Measurements from ENCODE around the gene FGF1.
"Not testable (repeated sequence)": the region's sequence is repeated elsewhere in the genome, so short reads cannot be mapped to it uniquely, and the experiment has no call there.

Gene FGF1

DNA sequence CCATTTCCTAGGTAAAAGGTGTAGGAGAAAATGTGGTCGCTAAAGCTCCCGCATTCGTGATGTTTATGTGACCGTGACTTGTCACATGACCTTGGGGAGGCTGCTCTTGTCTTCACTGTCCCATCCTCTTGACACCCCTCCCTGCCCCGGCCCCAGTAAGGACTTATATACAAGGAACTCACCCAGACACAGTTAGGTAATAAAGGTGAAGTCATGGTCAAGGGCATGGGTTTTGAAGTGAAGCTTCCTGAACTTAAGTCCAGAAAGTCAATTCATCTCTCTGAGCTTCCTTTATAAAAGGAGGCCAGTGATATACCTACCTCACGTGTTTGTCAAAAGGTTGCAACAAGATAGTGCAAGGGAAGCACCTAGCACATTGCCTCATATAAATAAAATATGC is 17.6 kb downstream of the FGF1 start:
- DNase-seq (ENCODE audit: low spot score): no peak

DNA sequence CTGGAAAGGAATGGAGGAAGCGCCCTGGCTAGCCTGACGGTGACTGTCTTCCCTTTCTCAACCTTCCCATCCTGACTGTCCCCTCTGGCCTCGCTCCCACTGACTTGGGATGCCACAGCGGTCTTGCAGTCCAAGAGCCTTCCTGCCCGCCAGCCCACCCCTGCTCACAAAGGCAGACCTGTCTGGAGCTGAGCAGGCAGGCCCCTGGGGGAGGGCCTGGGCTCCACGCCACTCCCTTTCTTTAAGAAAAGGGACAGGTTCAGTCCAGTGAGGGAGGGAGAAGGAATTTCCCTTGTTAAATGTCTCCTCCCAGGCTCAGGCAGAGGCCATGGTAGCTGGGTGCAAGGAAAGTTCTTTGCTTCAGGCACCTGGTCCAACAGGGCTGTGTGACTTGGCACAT is 18.1 kb downstream of the FGF1 start:
- DNase-seq (ENCODE audit: low spot score): no peak

DNA sequence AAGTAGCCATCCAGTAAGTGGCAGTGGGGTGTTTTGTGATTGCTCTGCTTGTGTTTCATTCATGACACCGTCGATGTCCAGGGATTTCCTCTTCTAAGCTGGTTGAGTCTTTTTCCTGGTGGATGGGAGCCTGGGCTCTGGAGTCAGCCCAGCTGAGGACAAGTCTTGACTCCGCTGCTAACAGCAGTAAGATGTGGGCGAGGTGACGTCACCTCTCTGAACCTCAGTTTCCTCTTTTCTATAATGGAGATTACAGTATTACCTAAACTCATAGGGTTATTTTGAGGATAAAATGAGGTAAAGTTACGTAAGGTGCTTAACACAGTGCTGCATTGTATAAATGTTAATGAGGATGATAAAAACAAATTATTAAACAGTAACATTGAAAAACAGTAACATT is 21.3 kb downstream of the FGF1 start:
- no peak for DNase-seq (ENCODE audit: low spot score)

DNA sequence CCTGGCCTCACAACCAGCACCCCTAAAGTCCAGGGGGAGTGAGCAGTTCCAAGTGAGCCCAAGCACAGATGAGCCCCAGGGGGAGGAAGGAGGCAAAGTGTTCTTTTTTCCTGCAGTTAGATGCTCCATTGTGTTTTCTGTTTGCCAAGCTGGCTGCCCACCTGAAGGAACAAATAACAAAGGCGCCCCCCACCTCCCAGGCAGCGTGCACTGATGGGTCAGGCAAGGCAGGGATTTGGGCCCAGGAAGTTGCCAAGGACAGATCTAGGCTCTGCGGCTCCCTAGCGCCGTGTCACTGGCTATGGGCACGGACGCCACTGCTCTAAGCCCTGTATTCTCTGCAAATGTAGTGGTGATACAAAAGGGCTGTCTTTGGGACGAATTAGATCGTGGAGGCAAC is 21.8 kb downstream of the FGF1 start:
- DNase-seq (ENCODE audit: low spot score): no peak

DNA sequence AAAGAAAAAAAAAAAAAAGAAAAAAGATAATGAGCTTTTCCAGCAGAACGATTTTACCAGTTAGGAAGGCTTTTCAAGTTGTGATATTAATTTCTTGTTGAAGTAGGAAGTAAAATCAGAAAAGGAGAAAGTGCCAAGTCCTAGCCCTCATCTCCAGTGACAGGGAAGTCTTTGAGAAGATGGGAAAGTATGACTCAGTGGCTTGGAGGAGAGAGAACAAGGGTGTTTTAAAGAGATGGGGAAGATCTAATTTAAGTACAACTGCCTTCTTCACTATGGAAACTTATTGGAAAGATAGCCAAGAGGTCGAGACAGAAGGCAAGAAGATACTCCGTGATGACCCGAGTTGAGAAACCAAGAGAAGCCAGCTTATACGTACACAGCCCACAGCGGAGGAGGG is 22.6 kb downstream of the FGF1 start:
- no peak for DNase-seq (ENCODE audit: low spot score)

DNA sequence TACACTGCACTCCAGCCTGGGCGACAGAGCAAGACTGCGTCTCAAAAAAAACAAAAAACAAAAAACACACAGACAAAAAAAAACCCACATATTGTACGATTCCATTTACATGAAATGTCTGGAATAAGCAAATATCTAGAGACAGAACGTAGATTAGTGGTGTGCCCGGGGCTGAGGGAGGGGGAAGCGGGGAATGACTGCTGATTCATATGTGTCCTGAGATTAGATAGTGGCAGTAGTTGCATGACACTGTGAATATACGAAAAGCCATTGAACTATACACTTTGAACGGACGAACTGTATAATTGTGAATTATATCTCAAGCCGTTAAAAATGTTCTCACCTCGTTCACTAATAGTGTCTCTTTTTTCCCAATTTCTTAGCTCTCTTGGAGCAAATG is 23.9 kb downstream of the FGF1 start:
- no peak for DNase-seq (ENCODE audit: low spot score)

DNA sequence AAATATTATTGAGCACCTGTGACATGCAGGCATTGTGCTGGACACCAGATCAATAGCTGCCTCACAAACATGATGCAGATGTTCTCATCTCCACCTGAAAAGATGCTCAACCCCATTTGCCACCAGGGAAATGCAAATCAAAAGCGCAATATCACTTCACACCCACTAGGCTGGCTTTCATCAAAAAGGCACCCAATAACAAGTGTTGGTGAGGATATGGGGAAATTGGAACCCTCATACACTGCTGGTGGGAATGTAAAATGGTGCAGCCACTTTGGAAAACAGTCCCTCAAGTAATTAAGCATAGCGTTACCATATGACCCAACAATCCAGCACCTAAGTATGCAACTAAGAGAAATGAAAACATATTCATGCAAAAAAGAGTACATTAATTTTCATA is 24.7 kb downstream of the FGF1 start:
- no peak for DNase-seq (ENCODE audit: low spot score)

DNA sequence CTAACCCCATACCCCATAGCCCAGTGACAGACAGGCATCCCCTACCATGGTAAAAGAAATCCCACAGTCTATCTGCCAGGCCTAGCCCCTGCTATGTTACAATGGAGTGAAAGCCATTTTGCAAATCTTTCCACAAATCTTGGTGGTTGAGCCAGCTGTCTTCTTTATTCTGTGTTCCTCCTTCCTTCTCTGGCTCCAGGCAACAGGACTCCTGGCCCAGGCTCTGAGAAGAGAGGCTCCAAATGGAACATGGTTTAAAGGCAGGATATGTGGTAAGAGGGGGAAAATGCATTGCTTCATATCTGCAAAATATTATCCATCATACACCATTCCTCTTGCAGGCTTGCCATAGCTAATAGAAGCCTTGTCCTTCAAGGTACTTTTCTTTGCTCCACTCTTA is 25.2 kb downstream of the FGF1 start:
- DNase-seq (ENCODE audit: low spot score): no peak

DNA sequence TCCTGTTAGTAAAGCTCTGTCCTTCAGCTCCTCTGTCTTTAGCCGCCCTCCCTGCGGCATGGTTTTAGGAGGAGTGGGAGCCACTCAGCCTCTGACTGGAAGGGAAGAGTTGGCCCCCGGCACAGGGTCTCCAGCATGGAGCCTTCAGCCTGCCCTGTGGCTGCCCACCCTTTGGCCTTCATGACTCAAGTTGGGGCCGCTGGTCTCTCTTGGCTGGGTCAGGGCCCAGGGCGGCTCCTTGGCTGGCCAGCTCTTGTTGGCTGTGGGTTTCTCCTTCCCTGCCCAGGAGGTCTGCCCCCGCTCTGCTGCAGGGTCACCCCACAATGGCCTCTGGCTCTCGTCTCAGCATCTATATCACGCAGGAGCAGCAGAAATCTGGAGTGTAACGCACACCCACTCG is 25.7 kb downstream of the FGF1 start:
- DNase-seq (ENCODE audit: low spot score): no peak

DNA sequence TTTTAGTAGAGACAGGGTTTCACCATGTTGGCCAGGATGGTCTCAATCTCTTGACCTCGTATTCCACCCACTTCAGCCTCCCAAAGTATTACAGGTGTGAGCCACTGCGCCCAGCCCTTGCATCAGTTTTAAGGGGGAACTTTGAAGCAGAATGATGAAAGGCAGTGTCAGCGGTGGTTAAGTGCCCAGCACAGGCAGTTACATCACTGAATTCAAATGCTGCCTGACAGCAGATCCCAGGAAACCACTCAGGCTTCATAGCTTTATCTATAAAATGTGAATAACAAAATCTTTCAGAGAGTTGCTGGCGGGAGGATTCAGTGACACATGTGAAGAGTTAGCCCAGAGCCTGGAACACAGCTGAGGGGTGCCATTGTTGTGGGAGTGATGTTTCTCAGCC is 26.5 kb downstream of the FGF1 start:
- no peak for DNase-seq (ENCODE audit: low spot score)

DNA sequence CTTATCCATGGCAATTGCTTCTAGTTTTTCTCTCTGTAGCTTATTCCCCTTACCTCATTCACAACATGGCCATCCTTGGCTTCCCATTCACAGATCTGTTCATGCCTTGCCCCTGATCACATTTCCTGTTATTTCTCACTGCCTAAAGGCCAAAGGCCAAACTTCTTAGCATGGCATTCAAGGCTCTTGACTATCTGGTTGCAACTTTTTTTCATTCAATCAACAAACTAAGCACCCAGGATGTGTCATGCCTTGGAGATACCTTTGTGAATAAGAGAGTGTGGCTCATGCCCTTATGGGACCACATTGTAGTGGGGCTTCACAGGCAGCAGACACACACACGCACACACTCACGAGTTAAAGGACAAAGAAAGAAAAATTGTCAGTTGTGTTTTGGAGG is 27.6 kb downstream of the FGF1 start:
- no peak for DNase-seq (ENCODE audit: low spot score)

DNA sequence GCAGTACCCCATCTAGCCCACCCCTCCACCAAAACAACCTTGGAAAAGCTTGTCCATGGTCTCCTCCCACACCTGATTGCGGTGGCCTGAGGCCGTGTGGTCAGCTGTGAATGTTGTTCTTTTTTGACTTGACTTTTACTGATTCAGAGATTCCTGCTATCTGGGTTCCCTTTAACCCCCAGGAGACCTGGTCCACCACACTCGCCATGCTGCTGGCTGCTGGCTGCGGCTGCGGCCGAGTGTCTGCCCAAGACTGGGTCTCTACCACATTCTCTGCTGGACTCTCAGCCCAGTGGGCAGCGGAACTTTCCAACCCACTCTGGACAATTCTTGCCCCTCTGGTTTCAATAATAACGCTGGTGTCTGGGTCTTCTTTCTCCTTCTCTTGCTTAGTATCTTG is 28.4 kb downstream of the FGF1 start:
- DNase-seq (ENCODE audit: low spot score): no peak

DNA sequence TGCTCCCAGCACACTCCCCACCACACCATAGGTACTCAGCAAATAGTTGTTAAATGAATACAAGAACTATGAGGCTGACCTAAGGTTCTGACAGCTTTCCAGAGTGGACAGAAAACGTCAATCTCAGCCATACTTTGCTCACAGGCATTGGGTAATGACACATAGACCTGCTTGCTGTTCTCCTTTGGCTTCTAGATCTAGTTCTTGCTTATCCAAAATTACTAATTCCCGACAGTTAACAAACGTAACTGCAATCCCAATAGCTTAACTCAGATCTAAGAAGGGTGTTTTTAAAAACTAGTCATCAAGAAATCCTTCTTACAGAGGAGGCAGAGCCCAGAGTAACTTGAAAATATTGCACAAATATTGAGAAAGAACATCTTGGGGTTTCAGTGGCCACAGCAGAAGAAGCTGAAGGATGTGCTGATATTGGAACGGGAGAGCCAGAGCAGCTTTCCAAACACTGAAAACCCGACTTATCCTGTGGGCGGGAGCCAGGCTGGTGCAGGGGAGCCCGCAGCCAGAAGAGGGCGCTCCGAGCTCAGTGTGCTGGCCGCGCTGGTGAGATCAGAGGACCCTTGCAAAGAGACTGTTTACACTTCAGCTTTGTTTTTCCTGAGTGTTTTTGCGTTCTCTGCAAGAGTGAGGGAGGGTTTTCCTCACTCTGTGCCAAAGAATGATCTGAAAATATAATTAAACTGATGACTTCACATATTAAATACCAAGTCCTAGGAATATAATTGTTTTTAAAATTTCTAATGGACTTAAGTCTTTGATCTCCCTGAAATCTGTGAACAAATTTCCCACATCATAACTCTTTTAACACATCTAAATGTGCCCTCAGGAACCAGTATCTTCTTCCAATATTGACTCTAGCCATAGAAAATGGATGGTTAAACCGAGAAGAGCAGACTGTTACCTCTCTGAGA is 30.3 kb downstream of the FGF1 start:
- peak; percentile 93 for DNase-seq (ENCODE audit: low spot score)

DNA sequence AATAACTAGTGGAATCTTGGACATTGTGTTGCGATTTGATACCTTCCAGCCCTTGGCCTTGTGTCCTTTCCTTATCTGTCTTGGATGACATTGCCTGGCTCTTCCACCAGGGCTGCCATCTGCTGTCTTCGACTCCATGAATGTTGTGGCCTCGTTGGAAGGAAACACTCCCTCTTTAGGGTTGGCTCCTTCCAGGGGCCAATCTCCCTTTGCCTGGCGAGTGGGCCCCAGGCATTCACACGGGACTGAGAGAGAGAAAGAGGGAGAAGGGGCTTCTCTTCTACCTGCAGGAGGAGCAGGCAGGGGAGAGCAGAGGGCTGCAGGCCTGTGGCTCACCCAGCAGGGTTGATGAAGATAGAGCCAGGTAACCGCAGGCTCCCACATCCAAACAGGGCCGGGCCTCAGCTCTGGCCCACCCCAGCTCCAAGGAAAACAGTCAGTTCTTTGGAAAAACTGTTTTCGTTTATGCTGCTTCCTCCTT is 31.3 kb downstream of the FGF1 start:
- no peak for DNase-seq (ENCODE audit: low spot score)

DNA sequence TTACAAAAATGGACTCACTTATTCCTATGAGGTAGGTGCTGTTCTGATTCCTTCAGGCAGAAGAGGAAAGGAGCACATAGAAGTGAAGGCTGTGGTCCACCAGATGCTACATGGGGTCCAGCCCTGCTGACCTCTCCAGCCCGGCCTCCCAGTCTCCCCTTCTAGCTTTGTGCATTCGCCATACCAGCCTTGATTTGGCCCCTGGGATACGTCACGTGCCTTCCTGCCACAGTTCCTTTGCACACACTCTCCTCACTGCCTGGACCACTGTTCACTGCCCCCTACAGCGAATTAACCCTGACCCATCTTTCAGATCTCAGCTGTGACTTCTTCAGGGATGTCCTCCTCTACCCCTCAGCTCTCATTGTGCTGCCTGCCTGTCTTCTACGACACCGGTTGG is 32.6 kb downstream of the FGF1 start:
- DNase-seq (ENCODE audit: low spot score): no peak

DNA sequence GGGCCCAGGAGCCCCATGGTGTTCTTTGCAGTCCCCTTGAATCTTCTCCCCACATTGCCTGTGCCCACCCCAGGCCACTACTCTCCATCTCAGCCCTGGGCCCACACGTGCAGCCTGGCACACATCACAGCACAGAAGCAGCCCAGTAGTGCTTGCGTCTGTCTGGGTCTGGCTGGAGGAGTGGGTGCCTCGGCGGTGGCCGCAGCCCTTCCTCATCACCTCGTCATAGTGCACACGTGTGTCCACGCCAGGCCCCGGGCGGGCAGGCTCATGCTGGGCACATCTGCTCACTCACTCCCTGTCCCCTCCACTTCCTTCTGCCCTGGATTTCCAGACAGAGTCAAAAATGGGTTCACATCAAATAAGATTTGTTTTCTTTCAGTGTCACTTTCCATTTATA is 33.3 kb downstream of the FGF1 start:
- no peak for DNase-seq (ENCODE audit: low spot score)

DNA sequence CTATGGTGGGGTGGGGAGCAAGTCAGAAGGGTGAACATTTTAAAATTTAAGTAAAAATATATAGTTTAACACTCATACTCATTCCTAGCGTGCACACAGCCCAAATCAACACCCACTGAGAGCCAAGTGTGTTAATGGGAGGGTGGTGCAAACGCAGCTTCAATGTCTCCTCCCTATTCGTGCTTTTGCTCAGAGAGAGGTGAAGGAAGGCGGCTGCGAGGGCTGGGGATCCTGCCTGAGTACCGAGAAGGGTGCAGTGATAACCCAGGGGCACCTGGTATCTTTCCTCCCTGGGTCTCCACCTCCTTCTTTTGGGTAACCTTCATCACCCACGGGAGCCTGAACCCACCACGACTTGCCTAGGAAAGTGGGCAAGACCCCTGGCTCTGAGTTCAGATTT is 35.0 kb downstream of the FGF1 start:
- no peak for DNase-seq (ENCODE audit: low spot score)

DNA sequence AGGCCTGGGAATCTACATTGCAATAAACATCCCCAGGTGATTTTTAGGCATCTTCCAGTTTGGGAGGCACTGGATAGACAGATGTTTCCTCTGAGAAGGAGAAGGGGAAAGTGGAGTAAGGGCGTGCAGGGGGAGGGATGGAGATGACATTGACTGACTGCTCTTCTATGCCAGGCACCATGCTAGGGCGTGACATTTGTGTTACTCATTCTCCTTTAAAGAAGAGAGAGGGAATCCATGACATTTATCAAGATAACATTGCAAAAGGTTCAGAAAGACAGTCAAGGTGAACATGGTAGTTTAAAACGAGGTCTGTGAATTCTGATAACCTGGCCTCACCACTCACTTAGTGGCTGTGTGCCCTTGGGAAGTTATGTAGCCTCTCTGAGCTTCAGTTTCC is 35.8 kb downstream of the FGF1 start:
- no peak for DNase-seq (ENCODE audit: low spot score)

DNA sequence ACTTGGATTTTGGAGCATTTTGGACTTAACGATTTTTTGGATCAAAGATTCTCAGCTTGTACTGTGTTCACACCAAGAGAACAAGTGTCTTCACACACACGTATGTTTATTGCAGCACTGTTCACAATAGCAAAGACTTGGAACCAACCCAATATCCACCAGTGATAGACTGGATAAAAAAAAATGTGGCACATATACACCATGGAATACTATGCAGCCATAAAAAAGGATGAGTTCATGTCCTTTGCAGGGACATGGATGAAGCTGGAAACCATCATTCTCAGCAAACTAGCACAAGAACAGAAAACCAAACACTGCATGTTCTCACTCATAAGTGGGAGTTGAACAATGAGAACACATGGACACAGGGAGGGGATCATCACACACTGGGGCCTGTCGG is 37.8 kb downstream of the FGF1 start:
- DNase-seq (ENCODE audit: low spot score): not testable (repeated sequence)

DNA sequence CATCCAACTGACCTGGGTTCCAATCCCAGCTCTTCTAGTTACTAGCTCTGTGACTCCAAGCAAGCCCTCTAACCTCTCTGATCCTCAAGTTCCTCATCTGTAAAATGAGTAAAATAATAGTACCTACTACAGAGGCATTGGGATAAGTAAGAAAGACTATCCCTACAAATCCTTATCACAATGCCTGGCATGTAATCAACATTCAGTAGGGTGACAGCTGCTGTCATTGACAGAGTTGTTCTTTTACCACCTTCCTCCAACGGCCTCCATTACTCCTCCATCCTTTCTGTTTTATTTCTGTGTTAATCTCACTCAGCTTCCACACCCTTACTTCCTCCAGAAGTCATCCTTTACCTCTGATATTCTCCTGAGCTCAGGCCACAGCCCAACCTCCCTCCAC is 40.4 kb downstream of the FGF1 start:
- no peak for DNase-seq (ENCODE audit: low spot score)

DNA sequence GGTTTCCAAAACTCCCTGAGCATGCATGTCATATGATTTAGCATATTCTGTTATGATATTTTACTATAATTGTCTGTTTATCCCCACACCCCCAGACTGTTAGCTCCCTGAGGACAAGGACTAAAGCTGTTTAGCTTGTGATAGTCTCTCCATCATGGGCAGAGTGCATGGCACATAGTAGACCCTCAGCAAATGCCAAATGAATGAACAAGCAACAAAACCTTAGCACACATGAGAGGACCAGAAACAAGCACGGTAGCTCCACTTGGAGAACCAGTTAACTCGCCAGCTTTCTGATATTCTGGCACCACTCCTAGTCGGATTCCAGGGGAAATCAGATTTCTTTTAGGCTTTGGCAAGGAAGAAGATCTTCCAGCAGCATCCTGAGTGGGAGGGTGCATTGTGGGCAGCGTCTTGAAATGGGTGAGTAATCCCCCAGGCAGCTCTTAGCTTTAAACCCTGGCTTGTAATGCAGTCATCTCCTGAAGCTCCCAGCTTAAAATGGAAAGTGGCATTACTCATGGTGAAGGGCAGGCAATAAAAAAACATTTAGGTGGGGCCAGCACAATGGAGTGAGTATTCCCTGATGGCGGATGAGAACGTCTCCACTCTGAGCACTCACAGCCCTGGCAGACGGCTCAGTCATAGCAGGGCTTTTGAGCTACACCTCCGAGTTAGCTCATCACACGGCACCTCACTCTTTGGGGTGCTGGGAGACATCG is 41.1 kb downstream of the FGF1 start:
- DNase-seq (ENCODE audit: low spot score): peak; percentile 94

DNA sequence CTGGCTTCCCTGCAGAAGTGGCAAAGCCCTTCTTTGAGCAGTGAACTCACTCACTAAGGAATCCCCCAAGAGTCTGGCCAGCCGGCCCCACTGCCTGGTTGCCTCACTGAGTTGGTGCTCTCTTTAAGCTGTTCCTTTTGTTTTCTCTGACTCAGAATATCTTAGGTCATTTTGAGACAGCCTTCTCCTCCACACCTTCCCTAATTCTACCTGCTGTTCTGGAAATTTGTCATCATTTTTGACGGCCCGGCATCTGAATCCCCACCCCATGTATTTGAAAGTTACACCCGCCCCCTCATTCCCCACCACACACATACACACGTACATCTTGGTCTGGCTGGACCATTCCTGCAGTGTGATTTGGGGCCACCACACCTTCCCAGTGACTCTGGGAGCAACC is 41.8 kb downstream of the FGF1 start:
- DNase-seq (ENCODE audit: low spot score): peak; percentile 33

DNA sequence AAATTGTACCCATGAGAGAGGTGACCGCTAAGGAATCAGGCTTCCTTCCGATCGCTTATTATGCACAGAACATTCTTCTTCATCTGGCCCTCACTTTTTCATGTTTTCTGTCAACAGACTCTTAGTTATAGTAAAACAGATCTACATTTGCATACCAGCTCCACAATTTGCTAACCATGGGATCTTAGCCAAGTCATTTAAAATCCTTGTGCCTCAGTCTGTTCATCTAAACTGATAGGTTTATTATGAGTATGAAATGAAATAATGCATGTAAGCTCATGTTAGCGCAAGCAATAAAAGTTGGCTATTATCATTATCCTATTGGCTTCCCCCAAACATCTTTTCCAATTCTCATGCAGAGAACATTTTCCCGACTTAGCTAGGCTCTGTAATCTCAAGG is 42.3 kb downstream of the FGF1 start:
- DNase-seq (ENCODE audit: low spot score): no peak

DNA sequence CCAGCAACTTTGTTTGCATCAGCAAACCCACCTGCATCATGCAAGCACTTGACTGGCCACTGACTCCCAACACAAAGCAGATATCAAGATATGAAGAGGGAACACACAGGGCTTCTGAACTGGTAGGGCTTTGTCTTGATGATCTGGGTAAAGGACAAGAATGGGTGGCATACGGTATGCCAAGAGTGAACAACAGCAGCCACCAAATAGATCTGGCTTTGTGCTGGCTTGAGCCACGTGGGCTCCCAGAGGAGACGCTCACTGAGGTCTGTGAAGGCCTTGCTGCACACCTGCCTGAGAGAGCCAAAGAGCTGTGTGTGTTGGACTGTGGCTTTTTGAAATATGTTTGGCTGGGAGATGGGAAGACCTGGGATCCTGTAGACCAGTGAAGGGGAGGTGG is 43.5 kb downstream of the FGF1 start:
- DNase-seq (ENCODE audit: low spot score): no peak
